Natural killer cell (primary cell): Measurements from ENCODE around the gene ZCCHC14. TPM values are rescaled to one million over a fixed set of nuclear protein-coding genes. Genes with fewer than 3 reads are reported as not detected.
A peak's percentile ranks its signal among the peaks of the same experiment; 100 is the strongest.

Experiments
- ATAC-seq, 3 donors: fragments of 150-1000 bp in 2 of 3; fragments of 200-7000 bp in 1 of 3; cut with Tn5 transposase; 1 replicate in 1 of 3; 2 replicates in 2 of 3; pipeline ENCODE4 v1.10.0; 2021; ENCODE audit warnings: mild to moderate bottlenecking in 2 of 3, moderate library complexity in 2 of 3
- DNase-seq, 2 donors: peaks; one replicate each; pipeline versions ENCODE4 v3.0.0 to v3.0.0-alpha.2; 2013 to 2021; ENCODE audit warnings: mixed read lengths in 1 of 2
- H3K27ac ChIP-seq: one replicate; pipeline ENCODE4 v1.5.1; 2013; ENCODE audit warnings: mild to moderate bottlenecking, low read length
- H3K27me3 ChIP-seq: one replicate; pipeline ENCODE4 v1.6.1; 2013; ENCODE audit warnings: low read length; ENCODE audit not compliant: control insufficient read depth, insufficient read depth
- H3K36me3 ChIP-seq: one replicate; pipeline ENCODE4 v1.6.1; 2013; ENCODE audit warnings: low read length; ENCODE audit not compliant: control insufficient read depth, insufficient read depth
- H3K4me1 ChIP-seq: one replicate; pipeline ENCODE4 v1.6.1; 2013; ENCODE audit warnings: low read length; ENCODE audit not compliant: control insufficient read depth, insufficient read depth
- H3K4me3 ChIP-seq: one replicate; pipeline ENCODE4 v1.5.1; 2013; ENCODE audit warnings: low read length
- H3K9me3 ChIP-seq: one replicate; pipeline ENCODE4 v1.6.1; 2013; ENCODE audit warnings: low read length; ENCODE audit not compliant: control insufficient read depth, insufficient read depth
- H3K27ac Mint-ChIP-seq, 2 donors: one replicate each; pipeline ENCODE4 v1.8.0; 2022; ENCODE audit warnings: mild to moderate bottlenecking in 2 of 2, mixed read lengths in 2 of 2, moderate library complexity in 1 of 2
- H3K27me3 Mint-ChIP-seq, 2 donors: one replicate each; pipeline ENCODE4 v1.8.0; 2022; ENCODE audit warnings: low read depth in 2 of 2, mixed read lengths in 2 of 2
- H3K36me3 Mint-ChIP-seq: one replicate; pipeline ENCODE4 v1.8.0; 2022; ENCODE audit warnings: mixed read lengths
- H3K4me1 Mint-ChIP-seq, 2 donors: one replicate each; pipeline ENCODE4 v1.8.0; 2022; ENCODE audit warnings: mixed read lengths in 2 of 2
- H3K4me3 Mint-ChIP-seq: one replicate; pipeline ENCODE4 v1.8.0; 2022; ENCODE audit warnings: mild to moderate bottlenecking, moderate library complexity, mixed read lengths
- H3K9me3 Mint-ChIP-seq, 2 donors: one replicate each; pipeline ENCODE4 v1.8.0; 2022; ENCODE audit warnings: mixed read lengths in 2 of 2
- CTCF ChIP-seq: fragments of 200-600 bp; IDR thresholded peaks from one replicate; pipeline ENCODE4 v1.8.0; 2022; ENCODE audit warnings: antibody characterized with exemption
- WGBS: methylation state at CpG from one replicate; pipeline ENCODE4 v1.1.7; 2013; ENCODE audit warnings: missing lambda C conversion rate; ENCODE audit not compliant: insufficient coverage; 5-methylcytosine and 5-hydroxymethylcytosine counted together
- intact Hi-C: fragments of 100-400 bp; cut with micrococcal nuclease; formaldehyde crosslinking; loops from one replicate; pipeline ENCODE4 v1.14.2; 2022
- total RNA-seq, 4 donors: library from RNA; stranded (reverse); fragments of 120-200 nt in 1 of 4; gene quantifications; one replicate each; pipeline versions ENCODE4 v1.2.3 to v1.2.4, GENCODE V29; 2013 to 2022

Gene ZCCHC14
- total RNA-seq, 3 donors from 2014 or later (not counting 1 experiment from before 2014, with no cell fraction given) = 12.2 to 20.9 (median 19.2) TPM

GRCh38 chr16:87411375-87412271 lies 81.2 kb downstream of the ZCCHC14 start:
- Mint-ChIP-seq H3K36me3 (peaks cover 14% of the 10 kb centered on the region), H3K4me1 (no peaks in the 10 kb centered on the region), H3K27me3 (no peaks in the 10 kb centered on the region), H3K9me3 (no peaks in the 10 kb centered on the region), H3K27ac (no peak overlapping the region), H3K4me3 (no peak overlapping the region)
- Histone ChIP-seq H3K4me1 (no peaks in the 10 kb centered on the region), H3K27ac (no peak overlapping the region), H3K9me3 (no peaks in the 10 kb centered on the region), H3K36me3 (peaks cover 24% of the 10 kb centered on the region), H3K4me3 (no peak overlapping the region), H3K27me3 (no peaks in the 10 kb centered on the region)
- no peak for ATAC-seq
- no peak for TF ChIP-seq CTCF
- 96% methylated on average over 49 of the region's 49 CpGs for WGBS
- no peak for DNase-seq
- intact Hi-C loops = no loop called here

DNA sequence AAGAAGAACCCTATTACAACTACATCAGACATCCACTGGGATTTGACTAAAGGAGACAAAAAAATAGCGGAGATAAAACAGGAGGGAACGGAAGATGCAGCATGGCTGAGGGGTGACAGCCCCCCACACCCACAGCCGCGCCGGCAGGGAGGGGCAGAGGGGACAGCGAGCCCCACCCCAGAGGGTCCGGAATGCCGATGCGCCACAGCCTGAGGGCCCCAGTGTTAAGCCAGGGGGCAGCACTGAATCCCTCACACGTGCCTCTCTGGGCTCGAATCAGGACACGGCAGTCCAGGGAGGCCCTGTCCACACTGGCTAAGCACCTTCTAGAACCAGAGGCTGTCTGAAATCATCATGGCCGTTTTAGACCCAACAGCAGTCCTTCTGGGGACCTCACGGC lies 81.9 kb downstream of the ZCCHC14 start:
- H3K4me1 ChIP-seq = no peaks in the 10 kb centered on the region
- no peak for ATAC-seq
- no peaks in the 10 kb centered on the region for H3K9me3 Mint-ChIP-seq
- peaks cover 28% of the 10 kb centered on the region for H3K36me3 ChIP-seq
- H3K36me3 Mint-ChIP-seq = peaks cover 14% of the 10 kb centered on the region
- H3K4me1 Mint-ChIP-seq = no peaks in the 10 kb centered on the region
- no peak overlapping the region for H3K4me3 ChIP-seq
- no peak overlapping the region for H3K4me3 Mint-ChIP-seq
- H3K27me3 ChIP-seq = no peaks in the 10 kb centered on the region
- no peaks in the 10 kb centered on the region for H3K9me3 ChIP-seq
- intact Hi-C loops = no loop called here
- TF ChIP-seq CTCF = no peak
- no peak for DNase-seq
- peak overlapping the region in 1 of 2 donors; percentile 36 for H3K27ac Mint-ChIP-seq
- WGBS = 96% methylated on average over 14 of the region's 14 CpGs
- H3K27ac ChIP-seq = no peak overlapping the region
- H3K27me3 Mint-ChIP-seq = no peaks in the 10 kb centered on the region

GRCh38 chr16:87410530-87410929 lies 82.3 kb downstream of the ZCCHC14 start:
- H3K4me1 ChIP-seq = no peaks in the 10 kb centered on the region
- H3K27me3 Mint-ChIP-seq = no peaks in the 10 kb centered on the region
- H3K27ac Mint-ChIP-seq = peak overlapping the region in 1 of 2 donors; percentile 36
- no peak for TF ChIP-seq CTCF
- H3K9me3 ChIP-seq = no peaks in the 10 kb centered on the region
- H3K27me3 ChIP-seq = no peaks in the 10 kb centered on the region
- peaks cover 14% of the 10 kb centered on the region for H3K36me3 Mint-ChIP-seq
- no peak for DNase-seq
- no peak overlapping the region for H3K4me3 ChIP-seq
- H3K27ac ChIP-seq = no peak overlapping the region
- intact Hi-C loops = no loop called here
- no peak for ATAC-seq
- peaks cover 28% of the 10 kb centered on the region for H3K36me3 ChIP-seq
- no peaks in the 10 kb centered on the region for H3K4me1 Mint-ChIP-seq
- no peak overlapping the region for H3K4me3 Mint-ChIP-seq
- 94% methylated on average over 11 of the region's 11 CpGs for WGBS
- no peaks in the 10 kb centered on the region for H3K9me3 Mint-ChIP-seq
